ENCODE results near the gene ACADVL. TPM values are rescaled to one million over a fixed set of nuclear protein-coding genes. Genes with fewer than 3 reads are reported as not detected.
"Not testable (repeated sequence)": the region's sequence is repeated elsewhere in the genome, so short reads cannot be mapped to it uniquely, and the experiment has no call there.

ACADVL gene
- total RNA-seq, 4 donors from 2014 or later: 677 to 996 (median 722) TPM

DNA sequence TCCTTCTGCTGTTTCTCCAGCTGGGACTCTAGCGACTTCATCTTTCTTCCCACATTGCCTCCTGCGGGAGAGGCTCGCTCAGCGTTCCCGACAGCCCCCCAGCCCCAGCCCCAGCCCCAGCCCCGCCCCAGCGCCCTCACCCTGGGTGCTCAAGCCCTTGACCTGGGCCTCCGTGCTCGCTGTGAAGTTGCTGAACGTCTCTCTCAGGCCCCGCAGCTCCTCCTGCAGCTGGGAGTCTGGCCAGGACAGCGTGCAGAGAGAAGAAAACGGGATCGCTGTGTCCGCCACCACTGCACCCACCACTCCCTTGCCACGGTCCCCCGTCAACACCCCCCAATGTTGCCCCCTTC, 42.9 kb upstream of the ACADVL start:
- TF ChIP-seq, protein P1, sequence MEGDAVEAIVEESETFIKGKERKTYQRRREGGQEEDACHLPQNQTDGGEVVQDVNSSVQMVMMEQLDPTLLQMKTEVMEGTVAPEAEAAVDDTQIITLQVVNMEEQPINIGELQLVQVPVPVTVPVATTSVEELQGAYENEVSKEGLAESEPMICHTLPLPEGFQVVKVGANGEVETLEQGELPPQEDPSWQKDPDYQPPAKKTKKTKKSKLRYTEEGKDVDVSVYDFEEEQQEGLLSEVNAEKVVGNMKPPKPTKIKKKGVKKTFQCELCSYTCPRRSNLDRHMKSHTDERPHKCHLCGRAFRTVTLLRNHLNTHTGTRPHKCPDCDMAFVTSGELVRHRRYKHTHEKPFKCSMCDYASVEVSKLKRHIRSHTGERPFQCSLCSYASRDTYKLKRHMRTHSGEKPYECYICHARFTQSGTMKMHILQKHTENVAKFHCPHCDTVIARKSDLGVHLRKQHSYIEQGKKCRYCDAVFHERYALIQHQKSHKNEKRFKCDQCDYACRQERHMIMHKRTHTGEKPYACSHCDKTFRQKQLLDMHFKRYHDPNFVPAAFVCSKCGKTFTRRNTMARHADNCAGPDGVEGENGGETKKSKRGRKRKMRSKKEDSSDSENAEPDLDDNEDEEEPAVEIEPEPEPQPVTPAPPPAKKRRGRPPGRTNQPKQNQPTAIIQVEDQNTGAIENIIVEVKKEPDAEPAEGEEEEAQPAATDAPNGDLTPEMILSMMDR (IDR thresholded peaks at IDR 0.05): no peak
- ATAC-seq (ENCODE audit: low FRiP score) (no peak), DNase-seq (ENCODE audit: low spot score) (no peak)

DNA sequence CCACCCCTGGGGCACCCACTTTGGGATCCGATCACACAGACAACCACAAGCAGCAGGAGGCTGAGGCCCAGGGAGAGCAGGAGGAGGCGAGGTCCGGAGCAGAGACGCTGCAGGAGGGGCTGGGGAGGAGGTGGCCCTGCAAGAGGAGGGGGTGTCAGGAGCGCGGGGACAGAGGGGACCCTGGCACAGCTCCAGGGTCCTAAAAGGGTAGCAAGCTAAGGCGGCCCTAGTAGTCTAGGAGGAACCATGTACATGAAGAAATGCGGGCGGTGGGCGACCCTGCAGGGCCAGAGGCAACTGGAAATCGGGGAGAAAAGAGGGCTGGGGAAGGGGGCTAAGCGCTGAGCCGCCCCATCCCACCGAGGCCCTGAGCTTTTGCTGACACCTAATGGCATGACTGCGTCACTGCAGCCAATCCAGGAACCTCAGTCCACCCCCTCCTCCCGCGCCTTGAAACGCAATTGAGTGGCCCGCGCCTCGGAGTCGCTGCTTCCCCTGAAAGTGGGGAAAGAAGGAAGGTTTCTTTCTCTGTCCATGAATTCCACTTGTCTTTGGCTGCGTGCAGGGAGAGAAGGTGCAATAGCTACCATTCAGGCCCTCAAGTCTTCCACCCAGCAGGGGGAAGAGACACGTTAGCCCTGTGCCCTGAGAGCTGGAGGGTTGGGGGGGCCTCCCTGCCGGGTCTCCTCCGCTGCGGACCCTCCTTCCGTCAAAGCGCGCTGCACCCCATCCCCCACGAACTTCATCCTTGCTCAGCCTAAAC, 42.4 kb upstream of the ACADVL start:
- ATAC-seq (ENCODE audit: low FRiP score): peak; percentile 41
- DNase-seq (ENCODE audit: low spot score): peak; percentile 28
- TF ChIP-seq, protein P1 (IDR thresholded peaks at IDR 0.05): peak in 1 of 3 donors; percentile 31

DNA sequence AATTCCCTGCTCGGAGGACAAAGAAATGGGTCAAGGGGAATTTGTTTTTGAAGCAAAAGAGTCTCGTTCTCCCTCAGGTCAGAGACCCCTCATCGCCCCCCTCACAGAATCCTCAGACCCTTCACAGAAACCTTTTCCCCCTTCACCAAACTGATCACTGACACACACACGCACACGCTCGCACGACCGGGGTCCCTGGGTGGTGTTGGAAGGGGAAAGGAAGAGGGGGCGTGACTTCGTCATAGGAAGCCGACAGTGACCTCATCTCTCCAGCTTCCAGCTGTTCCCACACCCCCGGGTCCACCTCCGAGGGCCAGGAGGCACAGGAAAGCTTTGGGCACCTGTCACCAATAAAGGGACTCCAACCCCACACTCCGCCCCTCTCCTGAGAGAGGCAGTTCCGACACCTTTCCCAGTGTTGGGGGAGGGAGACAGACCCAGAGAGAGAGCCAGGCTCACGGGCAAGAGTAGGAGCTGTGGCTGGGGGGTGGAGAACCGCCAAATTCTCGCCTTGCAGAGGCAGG, 41.7 kb upstream of the ACADVL start:
- peak; percentile 17 for ATAC-seq (ENCODE audit: low FRiP score)
- DNase-seq (ENCODE audit: low spot score): no peak

DNA sequence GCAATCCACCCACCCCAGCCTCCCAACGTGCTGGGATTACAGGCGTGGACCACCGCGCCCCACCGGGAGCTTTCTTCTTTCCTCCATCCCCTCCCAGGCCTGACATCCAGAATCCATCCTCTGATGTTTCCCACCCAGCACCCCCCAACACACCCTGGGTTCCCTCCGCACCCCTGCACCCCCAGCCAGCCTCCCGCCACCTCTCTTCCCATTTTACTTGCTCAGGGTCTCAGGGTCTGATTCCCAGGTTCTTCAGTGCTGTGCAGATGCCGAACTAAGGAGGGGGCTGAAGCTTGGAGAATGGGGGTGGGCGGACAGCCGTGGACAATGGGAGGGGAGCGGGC, 40.8 kb upstream of the ACADVL start:
- ATAC-seq (ENCODE audit: low FRiP score) (no peak), DNase-seq (ENCODE audit: low spot score) (no peak)
- TF ChIP-seq, protein P1 (IDR thresholded peaks at IDR 0.05): no peak

More for the DNA sequence above, 41.7 kb upstream of the ACADVL start:
- TF ChIP-seq, protein P1 (IDR thresholded peaks at IDR 0.05): no peak

DNA sequence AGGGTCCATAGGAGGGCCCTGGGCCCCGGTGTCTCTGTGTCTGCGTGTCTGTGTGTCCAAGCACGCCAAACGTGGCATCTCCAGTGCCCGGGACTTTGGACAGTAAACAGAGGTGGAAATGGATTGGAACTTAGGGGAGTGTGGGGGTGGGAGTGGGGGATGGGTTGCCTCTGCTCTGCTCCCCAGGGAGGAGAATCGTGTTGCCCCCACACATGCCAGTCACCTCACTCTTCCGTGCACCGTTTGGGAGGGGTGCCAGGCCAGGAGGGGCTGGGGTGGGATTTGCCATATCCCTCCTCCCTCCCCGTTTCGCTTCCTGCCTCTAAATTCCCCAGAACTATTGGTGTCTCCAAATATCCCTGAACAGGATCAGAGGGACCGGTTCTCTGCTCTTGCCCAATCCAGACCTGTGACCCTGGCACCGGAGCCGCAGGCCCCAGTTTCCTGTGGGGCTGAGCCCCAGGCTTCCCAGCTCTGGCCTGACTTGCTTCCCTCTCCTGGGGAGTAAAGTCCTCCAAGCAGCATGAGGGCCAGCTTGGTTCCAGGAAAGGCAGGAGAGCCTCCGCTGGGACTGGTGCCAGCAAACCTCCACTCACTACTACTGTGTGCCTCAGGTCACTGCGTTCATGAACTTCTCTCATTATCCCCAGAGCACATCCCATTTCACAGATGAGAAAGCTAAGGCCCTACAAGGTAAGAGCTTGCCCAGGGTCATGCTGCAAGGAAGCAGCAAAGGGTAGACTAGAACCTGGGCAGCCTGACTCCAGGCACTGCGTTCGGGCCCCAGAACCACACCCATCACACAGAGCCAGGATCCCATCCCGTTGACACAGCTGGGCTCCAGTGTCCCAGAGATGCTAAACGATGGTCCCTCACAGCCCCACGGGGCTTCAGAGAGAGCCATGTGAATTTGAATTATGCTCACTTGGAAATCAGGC, 40.2 kb upstream of the ACADVL start, which contains the start of gene ASGR1:
ASGR1 (minus strand) TSS at position 54 of the 938 bp plus-strand sequence. CDS start 807 bp downstream, outside the sequence.
- TF ChIP-seq, protein P1 (IDR thresholded peaks at IDR 0.05): no peak
- DNase-seq (ENCODE audit: low spot score) (no peak), ATAC-seq (ENCODE audit: low FRiP score) (no peak)

DNA sequence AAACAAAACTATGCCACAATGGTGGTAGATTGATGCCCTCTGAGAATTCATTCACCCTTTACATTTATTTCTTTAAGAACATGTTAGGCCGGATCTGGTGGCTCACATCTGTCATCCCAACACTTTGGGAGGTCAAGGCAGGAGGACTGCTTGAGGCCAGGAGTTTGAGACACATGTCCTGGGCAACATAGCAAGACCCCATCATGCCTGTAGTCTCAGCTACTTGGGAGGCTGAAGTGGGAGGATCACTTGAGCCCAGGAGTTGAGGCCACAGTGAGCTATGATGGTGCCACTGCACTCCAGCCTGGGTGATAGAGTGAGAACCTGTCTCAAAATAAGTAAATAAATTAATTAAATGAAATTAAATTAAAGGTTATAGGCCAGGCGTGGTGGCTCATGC, 37.6 kb upstream of the ACADVL start:
- DNase-seq (ENCODE audit: low spot score); ATAC-seq (ENCODE audit: low FRiP score): not testable (repeated sequence)

DNA sequence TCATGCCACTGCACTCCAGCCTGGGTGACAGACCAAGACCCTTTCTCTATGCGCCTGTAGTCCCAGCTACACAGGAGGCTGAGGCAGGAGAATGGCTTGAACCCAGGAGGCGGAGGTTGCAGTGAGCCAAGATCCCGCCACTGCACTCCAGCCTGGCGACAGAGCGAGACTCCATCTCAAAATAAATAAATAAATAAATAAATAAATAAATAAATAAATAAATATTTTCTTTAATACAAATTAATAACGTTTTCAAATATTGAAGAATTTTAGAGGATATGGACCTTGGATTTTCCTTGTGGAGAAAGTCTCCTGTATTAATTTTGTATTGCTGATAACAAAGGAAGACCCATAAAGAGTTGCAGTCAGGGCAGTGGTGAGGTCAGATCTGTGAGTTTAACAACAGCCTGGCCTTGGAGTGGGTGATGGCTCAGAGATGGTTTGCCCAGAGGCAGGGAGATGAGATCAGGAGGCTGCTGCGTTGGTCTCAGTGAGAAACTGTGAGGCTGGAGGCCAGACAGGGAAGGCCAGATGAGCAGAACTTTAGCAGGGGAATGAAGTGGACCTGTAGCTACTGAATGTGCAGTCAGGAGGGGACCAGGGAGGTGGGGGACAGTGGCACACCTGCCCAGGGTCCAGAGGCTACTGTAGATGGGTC, 36.2 kb upstream of the ACADVL start:
- no peak for ATAC-seq (ENCODE audit: low FRiP score)
- TF ChIP-seq, protein P1 (IDR thresholded peaks at IDR 0.05): no peak
- DNase-seq (ENCODE audit: low spot score): no peak
